Activated naive CD4-positive, alpha-beta T cell treated with anti-CD3 and anti-CD28 coated beads, Interleukin-2, amount 50 U/mL, for 16 hours (primary cell): ENCODE results near the gene SYNJ2.

ENCODE experiments used
- DNase-seq: peaks from one replicate; pipeline ENCODE4 v3.0.0-alpha.2; 2020

Gene SYNJ2

DNA sequence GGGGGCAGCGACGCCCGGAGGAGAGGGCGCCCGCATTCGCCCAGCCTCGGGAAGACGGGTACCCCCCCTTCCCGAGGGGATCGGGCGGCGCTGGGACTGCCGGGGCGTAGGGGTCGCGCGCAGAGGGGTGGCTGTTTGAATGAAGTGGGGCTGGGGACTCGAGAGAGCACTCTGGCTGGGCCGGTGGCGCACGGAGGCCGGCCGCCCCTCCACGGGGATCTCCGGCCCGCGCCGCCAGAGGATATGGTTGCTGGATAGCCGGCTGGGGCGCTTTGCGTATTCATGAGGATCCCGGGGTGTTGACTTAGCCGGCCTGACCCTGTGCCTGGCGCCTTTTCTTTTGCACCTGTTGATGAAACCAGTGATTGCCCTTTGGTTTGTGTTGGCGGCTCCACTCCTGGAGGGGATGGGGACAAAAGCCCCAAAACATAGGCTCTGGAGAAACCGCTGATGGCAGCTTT, 469 bp downstream of the SYNJ2 start:
- DNase-seq = peak; percentile 30

DNA sequence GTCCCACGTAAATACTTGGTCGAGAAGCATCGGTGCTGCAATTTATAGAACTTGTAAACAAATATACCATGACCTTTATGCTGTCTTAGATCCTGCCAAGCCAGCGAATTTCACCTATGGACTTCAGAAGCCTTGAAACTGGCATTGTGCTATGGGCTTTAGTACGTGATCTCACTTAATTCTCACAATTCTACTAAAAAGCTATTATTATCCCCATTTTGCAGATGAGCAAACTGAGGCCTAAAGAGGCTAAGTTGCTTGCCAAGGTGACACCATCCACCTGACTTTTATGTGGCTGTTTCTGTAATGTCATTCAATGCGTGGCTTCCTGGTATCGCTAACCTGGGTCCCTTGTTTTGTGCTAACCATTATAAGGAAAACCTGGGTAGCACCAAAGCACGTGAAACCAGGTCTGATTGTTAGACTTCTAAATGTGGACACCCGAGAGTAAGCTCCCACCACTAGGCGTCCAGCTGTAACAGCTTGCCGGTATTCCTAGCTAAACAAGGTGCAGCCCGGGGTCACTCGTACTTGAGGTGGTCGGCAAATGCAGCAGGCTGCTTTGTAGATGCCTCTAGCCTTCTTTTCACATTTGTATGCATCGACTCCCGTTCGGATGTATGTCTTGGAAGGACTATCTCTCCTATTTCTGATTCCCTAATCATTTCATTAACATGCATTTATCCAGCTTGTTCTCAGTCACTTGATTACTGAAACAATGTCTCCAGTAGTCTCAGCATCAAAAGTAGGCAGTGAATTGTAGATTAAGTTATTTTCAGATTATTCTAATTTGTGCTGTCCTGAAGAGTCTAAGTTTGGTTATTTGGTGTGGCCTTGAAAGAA, 1.1 kb downstream of the SYNJ2 start:
- DNase-seq = no peak

DNA sequence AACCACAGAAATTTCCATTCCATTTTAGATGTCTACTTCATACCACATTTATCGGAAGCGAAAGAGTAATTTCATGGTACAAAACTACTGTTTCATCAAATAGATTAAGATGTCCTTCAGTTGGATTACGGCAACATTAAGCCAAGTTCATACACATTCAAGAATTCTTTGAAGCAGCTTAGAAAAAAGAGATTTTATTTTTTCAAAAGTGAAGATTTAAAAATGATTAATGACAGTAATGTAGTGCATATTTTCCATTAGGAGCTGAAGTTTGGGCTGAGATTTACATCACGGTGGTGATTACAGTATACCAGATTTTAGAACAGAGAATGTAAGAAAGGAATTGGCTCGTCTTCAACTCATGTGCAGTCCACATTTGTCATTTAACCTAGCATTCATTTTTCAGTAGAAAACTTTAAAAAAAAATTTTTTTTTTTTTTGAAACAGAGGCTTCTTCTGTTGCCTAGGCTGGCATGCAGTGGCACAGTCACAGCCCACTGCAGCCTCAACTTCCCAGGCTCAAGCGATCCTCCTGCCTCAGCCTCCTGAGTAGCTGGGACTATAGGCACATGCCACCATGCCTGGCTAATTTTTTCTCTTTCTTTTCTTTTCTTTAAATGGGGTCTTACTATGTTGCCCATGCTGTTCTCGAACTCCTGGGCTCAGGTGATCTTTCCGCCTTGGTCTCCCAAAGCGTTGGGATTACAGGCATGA, 1.9 kb downstream of the SYNJ2 start:
- DNase-seq = no peak

DNA sequence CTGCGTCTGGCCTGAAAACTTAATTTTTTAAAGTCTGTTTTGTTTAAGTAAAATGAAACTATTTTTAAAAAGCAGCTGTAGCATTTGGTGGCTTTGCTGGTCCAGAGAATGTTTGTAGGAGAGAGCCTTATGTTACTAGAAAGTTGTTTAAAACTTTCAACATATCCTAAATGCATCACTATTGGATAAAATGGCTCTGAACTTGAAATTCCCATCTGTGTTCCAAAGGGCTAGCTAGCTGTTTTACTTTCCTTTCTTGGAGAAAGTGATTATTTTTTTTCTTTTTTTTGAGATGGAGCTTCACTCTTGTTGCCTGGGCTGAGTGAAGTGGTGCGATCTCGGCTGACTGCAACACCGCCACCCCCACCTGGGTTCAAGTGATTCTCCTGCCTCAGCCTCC, 2.5 kb downstream of the SYNJ2 start:
- DNase-seq = no peak

DNA sequence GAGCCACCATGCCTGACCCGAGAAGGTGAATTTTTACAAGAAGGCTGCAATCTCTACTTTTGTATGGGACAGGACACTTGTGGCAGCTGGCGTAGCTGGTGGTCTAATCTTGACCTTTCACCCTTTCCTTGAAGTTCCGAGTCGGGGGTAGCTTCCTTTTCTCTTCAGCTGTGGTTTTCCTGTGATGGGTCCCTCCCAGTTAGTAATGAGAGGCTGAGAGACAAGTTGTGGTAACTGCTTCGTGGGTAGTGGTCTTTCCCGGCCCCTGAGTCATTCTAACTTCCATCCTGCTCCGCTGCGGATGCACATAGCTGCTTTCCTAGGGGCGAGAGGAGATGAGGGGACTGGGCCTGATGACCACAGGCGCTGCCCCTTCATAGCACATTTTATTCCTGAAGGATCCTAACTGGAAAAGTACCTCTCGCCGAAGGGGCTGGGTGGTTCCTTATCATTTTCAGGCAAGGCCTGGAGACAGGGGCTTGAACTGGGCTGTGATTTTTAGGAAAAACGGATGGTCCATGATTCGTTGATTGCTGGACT, 3.1 kb downstream of the SYNJ2 start:
- no peak for DNase-seq

DNA sequence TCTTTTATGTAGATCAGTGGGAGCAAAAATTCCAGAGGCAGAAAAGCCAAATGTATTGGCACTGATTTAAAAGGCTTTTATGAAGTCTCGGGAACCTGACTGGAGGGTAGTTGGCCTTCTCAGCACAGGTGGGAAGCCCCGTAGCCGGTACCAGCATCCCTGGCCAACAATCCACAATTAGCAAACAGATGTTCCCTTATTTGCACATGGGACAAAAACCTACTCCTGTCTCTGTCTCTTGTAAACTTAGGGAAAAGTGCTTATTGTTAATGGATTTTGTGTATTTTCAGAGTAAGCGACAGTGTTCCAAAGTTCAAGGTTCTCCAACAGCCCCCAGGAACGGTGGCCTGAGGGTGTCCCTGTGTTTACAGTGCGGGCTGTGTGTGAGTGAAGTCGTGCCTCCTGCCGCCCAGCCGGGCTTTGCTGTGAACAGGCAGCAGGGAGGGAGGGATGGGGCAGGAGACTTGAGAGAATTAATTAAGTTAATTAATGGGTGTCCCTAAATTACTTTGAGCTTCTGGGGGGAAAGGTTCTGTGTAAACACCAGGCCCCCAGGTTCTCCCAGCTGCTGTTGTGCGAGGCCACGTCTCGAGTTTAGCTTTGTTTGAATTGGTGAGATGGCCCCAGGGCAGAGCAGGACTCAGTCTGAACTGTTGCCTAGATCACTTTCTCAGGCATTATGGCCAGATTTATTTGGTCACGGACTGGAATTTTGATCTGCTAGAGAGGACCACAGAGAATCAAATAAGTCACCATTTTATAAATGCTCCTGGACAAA, 3.9 kb downstream of the SYNJ2 start:
- DNase-seq = no peak

DNA sequence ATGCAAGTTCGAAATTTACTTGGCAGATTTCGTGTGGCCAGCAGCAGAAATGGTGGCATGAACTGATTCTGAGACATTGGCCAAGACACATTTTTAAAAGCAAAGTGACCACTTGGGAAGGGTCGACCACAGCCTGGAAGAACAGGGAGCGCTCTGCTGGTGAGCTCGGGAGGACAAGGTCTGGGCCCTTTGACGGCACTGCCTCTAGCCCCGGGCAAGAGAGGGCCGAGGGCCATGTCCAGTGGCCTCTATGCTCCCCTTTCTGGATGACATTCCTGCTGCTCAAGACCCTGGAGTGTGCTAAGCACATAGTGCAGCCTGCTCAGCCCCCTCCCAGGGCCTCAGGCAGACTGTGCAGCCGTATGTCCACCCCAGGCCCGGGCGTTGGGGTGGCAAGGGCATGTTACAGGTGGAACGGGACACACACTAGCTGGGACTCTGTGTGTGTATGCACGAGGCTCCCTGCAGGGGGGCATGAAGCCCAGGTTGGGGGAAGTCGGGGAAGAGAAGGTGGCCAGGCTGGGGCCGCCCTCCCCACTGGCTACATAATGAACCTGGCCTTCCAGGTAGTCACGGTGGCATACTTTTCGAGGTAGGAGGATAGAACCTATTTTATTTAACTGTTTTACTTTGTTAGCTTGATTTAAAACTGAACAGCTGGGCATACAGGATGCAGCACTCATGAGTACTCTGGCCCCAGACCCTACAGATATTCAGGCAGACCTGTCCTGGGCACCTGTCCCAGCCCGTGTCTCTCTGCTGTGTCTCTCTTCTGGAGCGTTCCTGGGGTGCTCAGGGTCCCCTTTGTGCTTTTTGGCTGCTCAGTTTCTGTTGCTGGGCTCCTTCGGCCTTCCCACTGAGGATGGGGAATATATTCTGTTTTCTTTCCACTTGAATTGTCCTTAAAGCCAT, 6.4 kb downstream of the SYNJ2 start:
- DNase-seq = no peak

DNA sequence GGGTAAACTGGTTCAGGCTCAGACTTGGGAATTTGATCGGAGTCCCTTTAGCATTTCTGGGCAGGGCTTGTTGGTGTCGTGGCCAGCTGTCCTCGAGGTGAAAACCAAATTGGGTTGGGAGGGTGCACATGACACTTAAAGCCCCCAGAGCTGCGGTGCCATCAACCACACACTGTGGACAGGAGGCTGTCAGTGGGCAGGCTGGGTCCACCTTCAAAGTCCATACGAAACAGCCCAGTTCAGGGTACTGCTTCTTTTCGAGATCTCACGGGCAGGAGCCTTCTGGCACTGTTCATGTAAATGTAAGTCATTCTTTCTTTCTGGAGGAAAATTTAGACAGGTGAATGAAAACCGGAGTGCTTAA, 7.0 kb downstream of the SYNJ2 start:
- no peak for DNase-seq

DNA sequence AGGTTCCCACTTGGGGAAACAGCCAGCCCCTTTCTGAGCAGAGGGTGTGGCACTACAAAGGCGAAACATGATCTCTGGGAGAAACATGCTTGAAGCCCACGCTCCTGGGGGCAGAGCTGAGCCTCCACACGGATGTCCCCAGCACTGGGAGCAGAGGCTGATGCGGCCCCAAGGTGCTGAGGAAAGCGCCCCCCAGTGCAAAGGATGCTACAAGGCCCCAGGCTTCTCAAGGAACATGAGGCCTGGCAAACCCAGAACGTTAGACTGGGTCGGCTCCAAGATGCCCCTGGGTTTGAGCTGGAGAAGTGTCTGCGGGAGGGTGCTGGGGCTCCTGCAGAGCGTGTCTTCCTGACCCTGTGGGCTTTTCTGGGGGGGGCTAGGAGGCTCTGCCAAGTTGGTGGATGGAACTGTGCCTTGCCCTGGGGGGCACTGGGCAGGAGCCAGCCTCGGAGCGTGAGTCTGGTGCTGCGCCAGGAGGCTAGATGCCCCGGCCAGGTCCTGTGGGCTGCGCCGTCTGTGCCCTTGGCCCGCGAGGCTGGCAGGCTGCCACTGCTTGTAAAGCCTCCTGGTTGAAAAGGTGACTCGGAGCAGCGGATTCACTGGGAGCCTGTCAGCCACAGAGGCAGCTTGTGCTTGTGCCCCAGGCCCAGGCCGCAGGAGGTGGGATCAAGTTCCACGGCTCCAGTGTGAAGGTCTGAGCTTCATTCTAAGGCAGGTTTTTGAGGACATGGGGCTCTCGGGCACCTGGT, 8.1 kb downstream of the SYNJ2 start:
- no peak for DNase-seq

DNA sequence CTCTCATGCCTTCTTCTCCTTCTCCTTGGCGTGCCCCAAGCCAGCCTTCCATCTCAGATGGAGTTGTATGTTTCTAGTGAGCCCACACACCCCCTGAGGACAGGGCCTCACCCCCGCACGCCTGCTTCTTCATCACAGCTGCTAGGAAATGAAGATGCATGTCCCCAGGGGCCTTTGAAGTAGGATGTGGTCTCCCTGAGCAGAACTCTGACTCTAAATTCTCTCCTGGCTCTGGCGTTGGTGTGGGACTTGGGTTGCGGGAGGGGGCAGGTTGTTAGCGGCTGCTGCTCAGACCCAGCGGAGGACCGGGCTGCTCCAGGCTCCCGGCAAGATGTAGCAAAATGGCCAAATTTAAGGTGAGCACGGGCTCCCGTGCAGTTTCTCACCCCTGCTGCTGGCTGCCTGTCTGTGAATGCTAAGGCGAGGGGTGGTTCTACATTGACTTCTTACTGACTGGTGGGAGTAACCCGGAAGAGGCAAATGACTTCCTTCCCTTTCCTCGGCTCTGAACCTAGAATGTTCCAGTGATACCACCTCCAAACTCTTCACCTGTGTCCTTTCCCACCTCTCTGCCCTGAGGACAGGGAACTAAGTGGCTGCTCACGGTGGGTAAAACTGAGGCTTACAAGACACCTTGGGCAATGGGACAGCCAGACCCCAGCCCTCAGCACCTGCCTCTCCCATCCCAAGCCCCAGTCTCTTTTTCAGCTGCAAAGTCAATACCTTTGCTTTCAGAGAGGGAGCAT, 8.8 kb downstream of the SYNJ2 start:
- peak; percentile 53 for DNase-seq

DNA sequence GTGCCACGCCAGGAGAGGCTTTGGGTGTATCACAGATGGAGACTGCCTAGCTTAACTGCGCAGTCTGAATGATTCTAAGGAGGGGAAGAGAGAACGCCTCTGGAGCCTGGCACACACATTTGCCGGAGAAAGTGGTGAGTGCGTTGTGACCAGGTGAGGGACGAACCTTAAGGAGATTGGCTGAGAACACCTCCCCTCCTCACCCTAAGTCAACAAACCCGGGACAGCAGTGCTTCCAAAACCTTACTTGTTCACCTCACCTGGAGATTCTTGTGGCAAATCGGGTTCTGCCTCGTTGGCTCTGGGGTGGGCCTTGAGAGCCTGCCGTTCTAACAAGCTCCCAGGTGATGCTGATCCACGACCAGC, 9.4 kb downstream of the SYNJ2 start:
- no peak for DNase-seq

DNA sequence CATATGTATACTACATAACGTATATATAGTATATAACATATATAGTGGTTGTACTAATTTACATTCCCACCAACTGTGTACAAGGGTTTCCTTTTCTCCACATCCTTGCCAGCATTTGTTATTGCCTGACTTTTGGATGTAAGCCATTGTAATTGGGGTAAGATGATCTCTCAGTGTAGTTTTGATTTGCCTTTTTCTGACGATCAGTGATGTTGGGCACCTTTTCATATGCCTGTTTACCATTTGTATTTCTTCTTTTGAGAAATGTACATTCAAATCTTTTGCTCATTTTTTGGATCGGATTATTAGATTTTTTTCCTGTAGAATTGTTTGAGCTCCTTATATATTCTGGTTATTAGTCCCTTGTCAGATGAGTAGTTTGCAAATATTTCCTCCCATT, 11.4 kb downstream of the SYNJ2 start:
- DNase-seq = no peak

DNA sequence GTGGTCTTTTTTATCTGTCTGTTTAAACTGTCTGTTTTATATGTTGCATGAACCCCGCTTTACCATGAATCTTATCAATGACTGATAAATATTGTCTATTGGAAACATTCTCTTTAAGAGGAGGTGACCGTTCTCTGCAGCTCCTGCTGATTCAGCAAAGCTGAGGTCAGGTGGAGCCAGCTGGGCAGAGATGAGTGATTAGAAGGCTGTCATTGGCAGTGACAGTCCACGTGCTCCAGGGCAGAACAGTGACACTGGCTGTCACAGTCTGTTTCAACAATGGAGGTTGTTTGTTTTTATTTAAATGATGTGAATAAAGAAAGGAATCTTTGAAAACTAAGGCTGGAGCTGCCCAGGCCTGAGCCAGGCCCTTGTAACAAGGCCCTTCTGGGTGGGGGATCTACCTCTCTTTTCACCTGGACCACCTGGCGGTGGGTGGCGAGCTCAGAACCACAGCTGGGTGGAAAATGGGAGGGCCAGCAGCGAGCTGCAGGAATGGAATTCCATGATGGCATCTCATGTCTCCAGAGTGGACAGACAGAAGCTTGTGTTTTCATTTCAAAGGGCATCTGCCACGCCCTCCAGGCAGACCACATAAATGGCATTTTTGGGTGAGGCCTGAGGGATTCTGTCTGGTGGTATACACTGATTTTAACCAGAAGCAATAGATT, 12.6 kb downstream of the SYNJ2 start:
- no peak for DNase-seq

DNA sequence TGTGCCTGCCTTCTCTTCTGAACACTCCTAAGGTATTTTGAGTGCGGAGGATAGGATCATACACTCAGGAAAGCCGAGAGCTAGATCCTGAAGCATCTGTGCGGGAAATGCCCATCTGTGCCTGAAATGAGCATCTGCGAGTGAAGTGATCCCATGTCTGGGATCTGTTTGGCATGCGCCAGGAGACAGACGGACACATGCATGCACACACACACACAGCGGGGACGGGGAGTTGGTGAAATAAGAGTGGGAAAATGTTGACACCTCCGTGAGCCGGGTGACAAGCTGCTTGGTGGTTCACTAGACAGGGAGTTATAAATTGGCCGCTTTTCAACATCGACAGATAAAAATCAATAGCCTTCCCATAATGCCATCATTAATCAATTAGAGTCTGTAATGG, 13.8 kb downstream of the SYNJ2 start:
- no peak for DNase-seq

DNA sequence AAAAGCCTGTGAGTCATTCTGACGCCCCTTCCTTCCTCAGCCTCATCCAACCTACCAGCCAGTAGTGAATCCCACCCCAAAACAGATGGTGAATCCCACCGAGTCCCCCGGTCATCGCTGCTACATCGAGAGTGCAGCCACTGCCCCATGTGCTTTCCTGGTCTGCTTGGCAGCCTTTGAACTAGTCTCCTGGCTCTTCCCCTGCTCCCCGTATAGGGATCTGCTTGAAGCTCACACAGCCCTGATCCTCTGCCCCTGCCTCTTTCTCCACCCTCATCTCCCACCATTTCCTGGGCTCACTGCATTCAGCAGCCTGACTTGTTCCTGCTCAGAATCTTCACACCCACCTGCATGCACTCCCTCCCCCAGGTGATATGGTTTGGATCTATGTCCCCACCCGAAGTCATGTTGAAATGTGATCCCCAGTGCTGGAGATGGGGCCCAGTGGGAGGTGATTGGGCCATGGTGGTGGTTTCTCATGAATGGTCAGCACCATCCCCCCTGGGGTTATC, 14.6 kb downstream of the SYNJ2 start:
- DNase-seq = no peak

DNA sequence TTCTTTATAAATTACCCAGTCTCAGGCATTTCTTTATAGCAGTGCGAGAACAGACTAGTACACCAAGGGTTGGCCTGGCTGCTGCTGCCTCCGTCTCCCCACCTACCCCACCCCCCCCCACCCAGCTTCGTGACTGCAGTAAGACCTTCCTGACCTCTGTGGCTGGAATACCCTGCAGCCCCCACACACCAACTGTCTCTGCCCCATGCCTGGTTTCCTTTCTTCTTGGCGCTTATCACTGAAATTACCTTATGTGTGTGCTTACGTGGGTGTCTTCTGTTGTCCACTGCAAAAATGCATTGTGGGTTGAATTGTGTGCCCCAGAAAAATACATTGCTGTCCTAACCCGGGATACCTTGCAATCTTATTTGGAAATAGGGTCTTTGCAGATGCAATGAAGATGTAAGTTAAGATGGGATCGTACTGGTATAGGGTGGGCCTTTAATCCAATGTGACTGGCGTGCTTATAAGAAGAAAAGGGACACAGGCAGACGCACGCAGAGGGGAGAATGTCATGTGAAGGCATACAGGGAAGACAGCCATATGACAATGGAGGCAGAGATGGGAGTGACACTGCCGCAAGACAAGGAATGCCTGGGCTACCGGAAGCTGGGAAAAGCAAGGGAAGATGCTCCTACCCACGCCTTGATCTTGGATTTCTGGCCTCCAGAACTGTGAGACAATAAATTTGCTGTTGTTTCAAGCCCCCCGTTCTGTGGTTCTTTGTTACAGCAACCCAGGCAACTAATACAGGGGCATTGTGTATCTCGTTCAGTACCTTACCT, 15.4 kb downstream of the SYNJ2 start:
- DNase-seq = no peak

DNA sequence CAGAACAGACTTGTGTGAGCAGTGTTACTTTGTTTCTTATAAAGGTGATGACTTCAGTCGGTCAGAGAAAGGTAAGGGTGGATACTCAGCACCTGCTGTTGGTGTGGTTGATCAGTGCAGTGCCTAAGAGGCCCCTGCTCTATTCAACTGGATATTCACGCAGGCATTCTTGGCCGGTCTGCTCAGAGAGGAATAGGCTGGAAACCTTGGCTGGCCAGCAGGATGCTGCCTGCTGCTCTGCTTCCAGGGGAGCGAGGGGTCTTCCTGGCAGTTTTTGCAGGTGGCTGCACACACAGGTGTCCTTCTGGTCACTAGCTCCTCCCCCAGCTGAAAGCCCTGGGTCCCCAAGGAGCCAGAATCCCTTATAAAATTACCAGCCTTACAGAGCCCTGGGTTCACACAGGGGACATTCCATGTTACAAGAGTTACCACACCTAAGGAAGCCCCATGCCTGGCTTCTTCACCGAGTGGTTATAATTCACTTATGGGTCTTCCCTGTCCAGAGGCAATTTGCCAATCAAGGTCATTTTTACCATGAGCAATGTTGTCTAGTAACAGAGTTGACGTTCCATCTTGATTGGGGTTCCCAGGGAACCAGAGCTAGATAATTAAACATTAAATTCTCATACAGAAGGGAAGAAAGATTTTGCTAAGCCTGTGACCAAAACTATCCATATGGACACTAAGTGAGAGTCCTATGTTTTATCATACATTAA, 16.4 kb downstream of the SYNJ2 start:
- DNase-seq = no peak

DNA sequence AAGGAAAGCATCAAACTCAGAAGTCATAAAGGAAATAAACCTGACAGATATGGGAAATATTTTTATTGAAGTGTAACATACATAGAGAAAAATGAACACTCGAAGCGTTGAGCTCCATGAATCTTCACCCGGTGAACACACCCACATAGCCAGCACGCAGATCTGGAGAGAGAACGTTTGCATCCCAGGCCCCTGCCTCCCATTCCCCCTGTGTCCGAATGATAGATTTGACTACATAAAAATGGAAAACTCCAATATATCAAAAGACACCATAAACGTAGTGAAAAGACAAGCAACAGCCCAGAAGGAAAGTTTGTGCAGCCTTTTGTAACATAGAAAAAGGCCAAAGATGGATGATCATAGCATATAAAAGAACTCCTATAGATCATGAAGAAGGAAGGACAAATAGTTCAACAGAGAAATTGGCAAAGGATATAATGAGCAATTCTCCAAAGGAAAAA, 17.1 kb downstream of the SYNJ2 start:
- no peak for DNase-seq
